ENCODE data around the gene CZIB. TPM values are rescaled to one million over a fixed set of nuclear protein-coding genes. Genes with fewer than 3 reads are reported as not detected.

The CZIB gene
- total RNA-seq, 1 experiment from 2014 or later, result 43.1 TPM

GRCh38 chr1:53210954-53211353, 9.5 kb downstream of the CZIB start:
- ChIA-PET RAD21 (ENCODE audit: low non-redundant PET in 1 of 2, low total read pairs in 2 of 2, uncharacterized antibody in 2 of 2, unreplicated experiment in 2 of 2) (no interaction called here), POLR2A (no interaction called here), CTCF (no interaction called here)
- no peak for ATAC-seq
- no peaks in the 10 kb centered on the region for H3K9me2 ChIP-seq (ENCODE audit: insufficient read depth)
- intact Hi-C loops (cut with micrococcal nuclease), result no loop called here
- H3K9ac ChIP-seq (ENCODE audit: low read length), result no peak overlapping the region
- no peak for TF ChIP-seq SP1 (IDR thresholded peaks at IDR 0.05; ENCODE audit: low read depth)
- TF ChIP-seq POLR2AphosphoS5 (IDR thresholded peaks at IDR 0.05; ENCODE audit: low read depth, low read length), result peak; percentile 7; the same call in 1 of the 2 replicates
- H2AFZ ChIP-seq (ENCODE audit: low read depth, low read length, poor library complexity, severe bottlenecking), result no peak overlapping the region
- no peaks in the 10 kb centered on the region for H3K4me1 ChIP-seq (ENCODE audit: control insufficient read depth in 1 of 2, insufficient read depth in 2 of 2, low read length in 2 of 2)
- no peaks in the 10 kb centered on the region for H4K20me1 ChIP-seq (ENCODE audit: insufficient read depth)
- no peak overlapping the region for H3K4me2 ChIP-seq (ENCODE audit: low read length)
- H3K79me2 ChIP-seq (ENCODE audit: insufficient read depth, low read length), result no peaks in the 10 kb centered on the region
- DNase-seq (ENCODE audit: low read depth, low spot score), result no peak
- no peak overlapping the region for H3K27ac ChIP-seq (ENCODE audit: low read depth, low read length)
- peaks cover 10 to 19% of the 10 kb centered on the region in 2 experiments; a peak in 3 of 4 replicates for H3K36me3 ChIP-seq (ENCODE audit: control insufficient read depth in 1 of 2, insufficient read depth in 2 of 2, low read length in 2 of 2)
- no peak overlapping the region for H3K4me3 ChIP-seq (replicated peaks in 1 of 2; ENCODE audit: low read depth in 1 of 2, low read length in 2 of 2)
- no TSS peak for BruUV-seq (replicated peaks)
- peaks cover 0 to 4% of the 10 kb centered on the region in 2 experiments; a peak in 1 of 4 replicates for H3K9me3 ChIP-seq (ENCODE audit: control insufficient read depth in 1 of 2, insufficient read depth in 1 of 2, low read depth in 1 of 2, low read length in 2 of 2)
- H3K27me3 ChIP-seq (ENCODE audit: insufficient read depth, low read length), result no peaks in the 10 kb centered on the region

- no peak overlapping the region for H3K27ac ChIP-seq (ENCODE audit: low read depth, low read length)
- POLR2A ChIA-PET, result no interaction called here
- no peak for DNase-seq (ENCODE audit: low read depth, low spot score)
- no peak overlapping the region for H3K4me3 ChIP-seq (replicated peaks in 1 of 2; ENCODE audit: low read depth in 1 of 2, low read length in 2 of 2)
- H3K9me2 ChIP-seq (ENCODE audit: insufficient read depth), result no peaks in the 10 kb centered on the region
- intact Hi-C loops (cut with micrococcal nuclease), result no loop called here
- H3K4me2 ChIP-seq (ENCODE audit: low read length), result no peak overlapping the region
- ATAC-seq, result no peak
- TF ChIP-seq ZNF274 (IDR thresholded peaks at IDR 0.05; ENCODE audit: low read depth, low read length) (no peak), ATF3 (IDR thresholded peaks at IDR 0.05) (no peak), ZBTB33 (IDR thresholded peaks at IDR 0.05; ENCODE audit: extremely low read depth, insufficient replicate concordance, low read length) (no peak), RAD21 (IDR thresholded peaks at IDR 0.05; ENCODE audit: low read depth) (no peak), EZH2phosphoT487 (IDR thresholded peaks at IDR 0.05; ENCODE audit: borderline replicate concordance) (no peak), TCF7L2 (IDR thresholded peaks at IDR 0.05; ENCODE audit: borderline replicate concordance, extremely low read depth, insufficient read depth, insufficient read length) (no peak), MAX (IDR thresholded peaks at IDR 0.05) (no peak), CEBPB (IDR thresholded peaks at IDR 0.05; ENCODE audit: low read depth) (no peak), JUND (IDR thresholded peaks at IDR 0.05) (no peak), POLR2AphosphoS5 (IDR thresholded peaks at IDR 0.05; ENCODE audit: low read depth, low read length) (no peak), REST (IDR thresholded peaks at IDR 0.05; ENCODE audit: low read depth) (no peak)
- H3K79me2 ChIP-seq (ENCODE audit: insufficient read depth, low read length), result no peaks in the 10 kb centered on the region
- no peak overlapping the region for H3K9ac ChIP-seq (ENCODE audit: low read length)
- H3K4me1 ChIP-seq (ENCODE audit: control insufficient read depth in 1 of 2, insufficient read depth in 2 of 2, low read length in 2 of 2), result no peaks in the 10 kb centered on the region
- CTCF ChIA-PET, result no interaction called here
- H2AFZ ChIP-seq (ENCODE audit: low read depth, low read length, poor library complexity, severe bottlenecking), result no peak overlapping the region
- H3K27me3 ChIP-seq (ENCODE audit: insufficient read depth, low read length), result no peaks in the 10 kb centered on the region
- peaks cover 10 to 19% of the 10 kb centered on the region in 2 experiments; a peak in 3 of 4 replicates for H3K36me3 ChIP-seq (ENCODE audit: control insufficient read depth in 1 of 2, insufficient read depth in 2 of 2, low read length in 2 of 2)
- RAD21 ChIA-PET (ENCODE audit: low non-redundant PET in 1 of 2, low total read pairs in 2 of 2, uncharacterized antibody in 2 of 2, unreplicated experiment in 2 of 2), result no interaction called here
- H4K20me1 ChIP-seq (ENCODE audit: insufficient read depth), result no peaks in the 10 kb centered on the region
- H3K9me3 ChIP-seq (ENCODE audit: control insufficient read depth in 1 of 2, insufficient read depth in 1 of 2, low read depth in 1 of 2, low read length in 2 of 2), result peaks cover 0 to 4% of the 10 kb centered on the region in 2 experiments; a peak in 1 of 4 replicates
- BruUV-seq (replicated peaks), result no TSS peak
These were observed 10.1 kb downstream of the CZIB start for GRCh38 chr1:53210352-53210751.

All from HCT116 (cell line).